H9 (cell line): ENCODE measurements around the gene SLC31A2. TPM values are rescaled to one million over a fixed set of nuclear protein-coding genes. Genes with fewer than 3 reads are reported as not detected.

Experiments used
- DNase-seq: peaks from one replicate; pipeline ENCODE4 v3.0.0-alpha.2; 2017
- H2AFZ ChIP-seq: one replicate; pipeline ENCODE4 v1.6.1; 2013; ENCODE audit warnings: mild to moderate bottlenecking, low read length, control low read depth, moderate library complexity
- H2AK5ac ChIP-seq: 2 replicates; pipeline ENCODE4 v1.6.1; 2013; ENCODE audit warnings: low read length, control low read depth, mixed read lengths; ENCODE audit not compliant: insufficient read length
- H2BK120ac ChIP-seq: one replicate; pipeline ENCODE4 v1.6.1; 2013; ENCODE audit warnings: low read depth, mild to moderate bottlenecking, low read length, control low read depth, inconsistent platforms; ENCODE audit not compliant: poor library complexity, severe bottlenecking
- H2BK12ac ChIP-seq: 2 replicates; pipeline ENCODE4 v1.6.1; 2013; ENCODE audit warnings: low read length, control low read depth, mixed read lengths, low read depth; ENCODE audit not compliant: insufficient read length
- H2BK15ac ChIP-seq: 2 replicates; pipeline ENCODE4 v1.6.1; 2013; ENCODE audit warnings: low read depth, low read length, control low read depth
- H2BK20ac ChIP-seq: one replicate; pipeline ENCODE4 v1.6.1; 2013; ENCODE audit warnings: low read depth, mild to moderate bottlenecking, low read length, control low read depth, inconsistent platforms; ENCODE audit not compliant: poor library complexity, severe bottlenecking
- H2BK5ac ChIP-seq: 2 replicates; pipeline ENCODE4 v1.6.1; 2013; ENCODE audit warnings: low read length, control low read depth, mixed read lengths; ENCODE audit not compliant: insufficient read length
- H3K14ac ChIP-seq: 2 replicates; pipeline ENCODE4 v1.6.1; 2013; ENCODE audit warnings: low read length, control low read depth; ENCODE audit not compliant: insufficient read depth
- H3K18ac ChIP-seq: 2 replicates; pipeline ENCODE4 v1.6.1; 2013; ENCODE audit warnings: low read depth, mild to moderate bottlenecking, mixed read lengths, low read length, control low read depth; ENCODE audit not compliant: insufficient read length
- H3K23ac ChIP-seq: 2 replicates; pipeline ENCODE4 v1.6.1; 2013; ENCODE audit warnings: low read length, control low read depth, mixed read lengths, low read depth; ENCODE audit not compliant: insufficient read length
- H3K23me2 ChIP-seq: 2 replicates; pipeline ENCODE4 v1.6.1; 2013; ENCODE audit warnings: low read depth, mild to moderate bottlenecking, mixed read lengths, low read length, control low read depth; ENCODE audit not compliant: insufficient read length, poor library complexity, severe bottlenecking
- H3K27ac ChIP-seq: 2 replicates; pipeline ENCODE4 v1.5.1; 2013; ENCODE audit warnings: low read length, control low read depth, mixed read lengths, low read depth; ENCODE audit not compliant: insufficient read length
- H3K27me3 ChIP-seq: 2 replicates; pipeline ENCODE4 v1.6.1; 2013; ENCODE audit warnings: low read length, control low read depth, inconsistent platforms; ENCODE audit not compliant: insufficient read depth
- H3K4ac ChIP-seq: 2 replicates; pipeline ENCODE4 v1.6.1; 2013; ENCODE audit warnings: low read depth, mild to moderate bottlenecking, control low read depth, inconsistent platforms, low read length, moderate library complexity
- H3K4me1 ChIP-seq: 2 replicates; pipeline ENCODE4 v1.6.1; 2013; ENCODE audit warnings: low read length, control low read depth, inconsistent platforms; ENCODE audit not compliant: insufficient read depth
- H3K4me2 ChIP-seq: 2 replicates; pipeline ENCODE4 v1.6.1; 2013; ENCODE audit warnings: low read length, control low read depth, mixed read lengths; ENCODE audit not compliant: insufficient read length, insufficient read depth
- H3K56ac ChIP-seq: 2 replicates; pipeline ENCODE4 v1.6.1; 2013; ENCODE audit warnings: low read depth, mild to moderate bottlenecking, mixed read lengths, low read length, control low read depth; ENCODE audit not compliant: insufficient read length
- H3K79me1 ChIP-seq: 2 replicates; pipeline ENCODE4 v1.6.1; 2013; ENCODE audit warnings: low read depth, mild to moderate bottlenecking, moderate library complexity, low read length, control low read depth, inconsistent platforms; ENCODE audit not compliant: insufficient read depth, poor library complexity, severe bottlenecking
- H3K79me2 ChIP-seq: 2 replicates; pipeline ENCODE4 v1.6.1; 2013; ENCODE audit warnings: low read length, control low read depth, inconsistent platforms; ENCODE audit not compliant: insufficient read depth
- H3K9ac ChIP-seq: 2 replicates; pipeline ENCODE4 v1.6.1; 2013; ENCODE audit warnings: low read length, control low read depth, mixed read lengths; ENCODE audit not compliant: insufficient read length; ENCODE audit errors: extremely low read depth
- H3K9me3 ChIP-seq: one replicate; pipeline ENCODE4 v1.6.1; 2013; ENCODE audit warnings: low read depth, low read length, inconsistent platforms; ENCODE audit not compliant: control insufficient read depth
- H3T11ph ChIP-seq: one replicate; pipeline ENCODE4 v1.6.1; 2013; ENCODE audit warnings: mild to moderate bottlenecking, low read length, control low read depth, inconsistent platforms
- H4K20me1 ChIP-seq: one replicate; pipeline ENCODE4 v1.6.1; 2013; ENCODE audit not compliant: control insufficient read depth, insufficient read length, insufficient read depth
- H4K5ac ChIP-seq: 2 replicates; pipeline ENCODE4 v1.6.1; 2013; ENCODE audit warnings: low read depth, mild to moderate bottlenecking, mixed read lengths, low read length, control low read depth; ENCODE audit not compliant: insufficient read length
- H4K8ac ChIP-seq: replicated peaks from 2 replicates; pipeline ENCODE4 v1.6.1; 2013; ENCODE audit warnings: low read length, control low read depth, mixed read lengths, low read depth; ENCODE audit not compliant: insufficient read length
- H4K91ac ChIP-seq: 2 replicates; pipeline ENCODE4 v1.6.1; 2013; ENCODE audit warnings: low read depth, mild to moderate bottlenecking, moderate library complexity, mixed read lengths, low read length, control low read depth; ENCODE audit not compliant: insufficient read length
- H3K27ac Mint-ChIP-seq, 3 experiments: 2 replicates in 2 of 3; 3 replicates in 1 of 3; pipeline ENCODE4 v1.8.0; 2020 to 2021; ENCODE audit warnings: mixed read lengths in 3 of 3, mild to moderate bottlenecking in 1 of 3, moderate library complexity in 1 of 3
- H3K27me3 Mint-ChIP-seq: 2 replicates; pipeline ENCODE4 v1.8.0; 2021; ENCODE audit warnings: low read depth, mild to moderate bottlenecking, moderate library complexity, mixed read lengths
- H3K36me3 Mint-ChIP-seq, 3 experiments: 2 replicates in 2 of 3; 3 replicates in 1 of 3; pipeline ENCODE4 v1.8.0; 2020 to 2021; ENCODE audit warnings: low read depth in 3 of 3, mixed read lengths in 3 of 3; ENCODE audit not compliant: insufficient read depth in 1 of 3
- H3K4me1 Mint-ChIP-seq, 2 experiments: 2 replicates each; pipeline ENCODE4 v1.8.0; 2020; ENCODE audit warnings: mixed read lengths in 2 of 2
- H3K4me3 Mint-ChIP-seq, 2 experiments: 2 replicates in 1 of 2; 3 replicates in 1 of 2; pipeline ENCODE4 v1.8.0; 2020 to 2021; ENCODE audit warnings: mild to moderate bottlenecking in 2 of 2, mixed read lengths in 2 of 2, moderate library complexity in 1 of 2
- H3K9me3 Mint-ChIP-seq, 2 experiments: 2 replicates in 1 of 2; 3 replicates in 1 of 2; pipeline ENCODE4 v1.8.0; 2020; ENCODE audit warnings: mild to moderate bottlenecking in 2 of 2, mixed read lengths in 2 of 2, moderate library complexity in 1 of 2
- WGBS: extraction: QIAGEN DNeasy Blood & Tissue Kit; methylation state at CpG from one replicate; pipeline ENCODE4 v1.1.7; 2013; ENCODE audit warnings: missing lambda C conversion rate, low lambda C conversion rate, mixed read lengths; ENCODE audit not compliant: insufficient read length; ENCODE audit errors: extremely low coverage; 5-methylcytosine and 5-hydroxymethylcytosine counted together
- total RNA-seq: library from RNA; stranded (reverse); gene quantifications from 2 replicates; pipeline ENCODE4 v1.2.1, GENCODE V29; 2021
- TF ChIP-seq, protein P1 (sequence below): fragments of 200-600 bp; sonication (generic); conservative IDR thresholded peaks from 3 replicates; pipeline ENCODE4 v1.8.0; 2021; ENCODE audit warnings: antibody characterized with exemption, mild to moderate bottlenecking

SLC31A2 gene
- total RNA-seq, 1 experiment from 2014 or later, result 1.0 TPM

DNA sequence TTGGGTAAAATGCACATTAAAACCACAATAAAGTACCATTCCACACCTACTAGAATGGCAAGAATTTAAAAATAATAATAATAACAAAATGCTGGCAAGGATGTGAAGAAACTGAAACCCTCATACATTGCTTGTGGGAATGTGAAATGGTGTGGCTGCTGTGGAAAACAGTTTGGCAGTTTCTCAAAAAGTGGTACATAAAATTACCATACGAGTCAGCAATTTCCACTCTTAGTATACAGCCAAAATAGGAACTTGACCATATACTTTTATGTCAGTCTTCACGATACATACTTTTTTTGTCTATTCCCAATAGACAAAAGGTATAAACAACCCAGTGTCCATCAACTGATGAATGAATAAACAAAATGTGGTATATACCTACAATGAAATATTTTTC is 54.6 kb downstream of the SLC31A2 start:
- Histone ChIP-seq H2BK20ac (no peak overlapping the region), H3K9me3 (no peaks in the 10 kb centered on the region), H3K79me1 (no peaks in the 10 kb centered on the region), H3K9ac (no peak overlapping the region), H4K5ac (no peak overlapping the region), H4K91ac (no peak overlapping the region), H3K27ac (no peak overlapping the region), H3K4me2 (no peak overlapping the region), H3T11ph (no peak overlapping the region), H3K27me3 (no peaks in the 10 kb centered on the region), H3K4me1 (no peaks in the 10 kb centered on the region), H2AK5ac (no peak overlapping the region), H4K8ac (no peak overlapping the region), H3K4ac (no peak overlapping the region), H2BK12ac (no peak overlapping the region), H3K23ac (no peak overlapping the region), H3K79me2 (no peaks in the 10 kb centered on the region), H4K20me1 (no peaks in the 10 kb centered on the region), H3K14ac (no peak overlapping the region), H2AFZ (no peak overlapping the region), H2BK15ac (no peak overlapping the region), H3K18ac (no peak overlapping the region), H2BK5ac (no peak overlapping the region), H3K56ac (no peak overlapping the region), H2BK120ac (no peak overlapping the region), H3K23me2 (no peaks in the 10 kb centered on the region)
- Mint-ChIP-seq H3K4me1 (no peaks in the 10 kb centered on the region), H3K36me3 (peaks cover 3 to 39% (median 26%) of the 10 kb centered on the region in 3 experiments; a peak in 6 of 7 replicates), H3K27ac (no peak overlapping the region), H3K9me3 (no peaks in the 10 kb centered on the region), H3K27me3 (peaks cover 1% of the 10 kb centered on the region; the same call in 1 of the 2 replicates), H3K4me3 (no peak overlapping the region)
- TF ChIP-seq, protein P1, sequence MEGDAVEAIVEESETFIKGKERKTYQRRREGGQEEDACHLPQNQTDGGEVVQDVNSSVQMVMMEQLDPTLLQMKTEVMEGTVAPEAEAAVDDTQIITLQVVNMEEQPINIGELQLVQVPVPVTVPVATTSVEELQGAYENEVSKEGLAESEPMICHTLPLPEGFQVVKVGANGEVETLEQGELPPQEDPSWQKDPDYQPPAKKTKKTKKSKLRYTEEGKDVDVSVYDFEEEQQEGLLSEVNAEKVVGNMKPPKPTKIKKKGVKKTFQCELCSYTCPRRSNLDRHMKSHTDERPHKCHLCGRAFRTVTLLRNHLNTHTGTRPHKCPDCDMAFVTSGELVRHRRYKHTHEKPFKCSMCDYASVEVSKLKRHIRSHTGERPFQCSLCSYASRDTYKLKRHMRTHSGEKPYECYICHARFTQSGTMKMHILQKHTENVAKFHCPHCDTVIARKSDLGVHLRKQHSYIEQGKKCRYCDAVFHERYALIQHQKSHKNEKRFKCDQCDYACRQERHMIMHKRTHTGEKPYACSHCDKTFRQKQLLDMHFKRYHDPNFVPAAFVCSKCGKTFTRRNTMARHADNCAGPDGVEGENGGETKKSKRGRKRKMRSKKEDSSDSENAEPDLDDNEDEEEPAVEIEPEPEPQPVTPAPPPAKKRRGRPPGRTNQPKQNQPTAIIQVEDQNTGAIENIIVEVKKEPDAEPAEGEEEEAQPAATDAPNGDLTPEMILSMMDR, result no peak
- DNase-seq, result no peak
- WGBS, result no CpG with 5 or more reads among the region's 2 CpGs
